Vagina (tissue), 2 donors: ENCODE results near the gene TESMIN. TPM values are rescaled to one million over a fixed set of nuclear protein-coding genes. Genes with fewer than 3 reads are reported as not detected.

Experiments
- DNase-seq, 2 donors: peaks; one replicate each; pipeline ENCODE4 v3.0.0-alpha.2; 2017; ENCODE audit errors: extremely low spot score in 2 of 2
- H3K27ac ChIP-seq: fragments of 200-600 bp; sonication (generic); one replicate; pipeline ENCODE4 v1.5.1; 2019
- H3K27me3 ChIP-seq: fragments of 200-600 bp; sonication (generic); one replicate; pipeline ENCODE4 v1.5.1; 2019
- H3K36me3 ChIP-seq, 2 donors: fragments of 200-600 bp; sonication (generic); one replicate each; pipeline ENCODE4 v1.5.1; 2017 to 2019
- H3K4me1 ChIP-seq: fragments of 200-600 bp; sonication (generic); one replicate; pipeline ENCODE4 v1.5.1; 2019
- H3K4me3 ChIP-seq, 2 donors: fragments of 200-600 bp; sonication (generic); 1 replicate in 1 of 2; 2 replicates in 1 of 2; pipeline ENCODE4 v1.5.1; 2016 to 2019
- H3K9me3 ChIP-seq: fragments of 200-600 bp; sonication (generic); one replicate; pipeline ENCODE4 v1.5.1; 2019
- CTCF ChIP-seq, 3 experiments: fragments of 450-650 bp in 2 of 3; fragments of 200-600 bp in 1 of 3; sonication (generic) in 1 of 3; IDR thresholded peaks; one replicate each; pipeline ENCODE4 v1.5.1; 2017 to 2019; ENCODE audit warnings: antibody characterized with exemption in 3 of 3, mild to moderate bottlenecking in 2 of 3, moderate library complexity in 2 of 3
- POLR2A ChIP-seq, 2 donors: fragments of 450-650 bp; IDR thresholded peaks; one replicate each; pipeline ENCODE4 v1.6.1; 2017; ENCODE audit warnings: antibody characterized with exemption in 2 of 2, mild to moderate bottlenecking in 2 of 2, moderate library complexity in 2 of 2
- POLR2AphosphoS5 ChIP-seq, 2 donors: sonication (generic); formaldehyde crosslinking; IDR thresholded peaks; one replicate each; pipeline ENCODE4 v1.9.0; 2017; ENCODE audit warnings: antibody characterized with exemption in 2 of 2, mild to moderate bottlenecking in 2 of 2, low read depth in 1 of 2; ENCODE audit not compliant: insufficient read depth in 1 of 2
- intact Hi-C: fragments of 100-400 bp; cut with DNase I; formaldehyde crosslinking; loops from one replicate; pipeline ENCODE4 v1.15.1; 2023
- total RNA-seq: library from RNA; depleted of rRNA; stranded (reverse); fragments of >200 nt; gene quantifications from one replicate; pipeline ENCODE4 v1.2.3, GENCODE V29; 2016

Gene TESMIN
- total RNA-seq, 1 donor from 2014 or later, result 8.3 TPM

- no peak for DNase-seq
- Histone ChIP-seq H3K9me3 (no peaks in the 10 kb centered on the region), H3K27me3 (no peaks in the 10 kb centered on the region), H3K4me3 (no peak overlapping the region), H3K27ac (no peak overlapping the region), H3K36me3 (no peaks in the 10 kb centered on the region), H3K4me1 (no peaks in the 10 kb centered on the region)
- intact Hi-C loops, result no loop called here
- TF ChIP-seq POLR2AphosphoS5 (IDR thresholded peaks at IDR 0.05; ENCODE audit: insufficient read depth in 1 of 2, low read depth in 1 of 2) (no peak), CTCF (IDR thresholded peaks at IDR 0.05) (no peak), POLR2A (IDR thresholded peaks at IDR 0.05) (no peak)
These were observed 46.4 kb downstream of the TESMIN start for GRCh38 chr11:68704887-68705286.

GRCh38 chr11:68698993-68699392, 52.3 kb downstream of the TESMIN start:
- Histone ChIP-seq H3K9me3 (no peaks in the 10 kb centered on the region), H3K4me3 (no peak overlapping the region), H3K36me3 (no peaks in the 10 kb centered on the region), H3K27me3 (no peaks in the 10 kb centered on the region), H3K27ac (no peak overlapping the region), H3K4me1 (no peaks in the 10 kb centered on the region)
- TF ChIP-seq POLR2AphosphoS5 (IDR thresholded peaks at IDR 0.05; ENCODE audit: insufficient read depth in 1 of 2, low read depth in 1 of 2) (no peak), CTCF (IDR thresholded peaks at IDR 0.05) (no peak), POLR2A (IDR thresholded peaks at IDR 0.05) (no peak)
- DNase-seq, result no peak
- intact Hi-C loops, result no loop called here

- intact Hi-C loops, result no loop called here
- Histone ChIP-seq H3K9me3 (no peaks in the 10 kb centered on the region), H3K27me3 (no peaks in the 10 kb centered on the region), H3K36me3 (no peaks in the 10 kb centered on the region), H3K4me3 (no peak overlapping the region), H3K4me1 (no peaks in the 10 kb centered on the region), H3K27ac (no peak overlapping the region)
- no peak for DNase-seq
- TF ChIP-seq CTCF (IDR thresholded peaks at IDR 0.05), result no peak
- no peak for TF ChIP-seq POLR2AphosphoS5 (IDR thresholded peaks at IDR 0.05; ENCODE audit: insufficient read depth in 1 of 2, low read depth in 1 of 2)
- no peak for TF ChIP-seq POLR2A (IDR thresholded peaks at IDR 0.05)
These were observed 55.8 kb downstream of the TESMIN start for GRCh38 chr11:68695531-68695930.

GRCh38 chr11:68694431-68695297, 56.7 kb downstream of the TESMIN start:
- TF ChIP-seq CTCF (IDR thresholded peaks at IDR 0.05), result no peak
- TF ChIP-seq POLR2AphosphoS5 (IDR thresholded peaks at IDR 0.05; ENCODE audit: insufficient read depth in 1 of 2, low read depth in 1 of 2), result no peak
- TF ChIP-seq POLR2A (IDR thresholded peaks at IDR 0.05), result no peak
- intact Hi-C loops, result no loop called here
- Histone ChIP-seq H3K27ac (no peak overlapping the region), H3K9me3 (no peaks in the 10 kb centered on the region), H3K36me3 (no peaks in the 10 kb centered on the region), H3K27me3 (no peaks in the 10 kb centered on the region), H3K4me3 (no peak overlapping the region), H3K4me1 (no peaks in the 10 kb centered on the region)
- DNase-seq, result no peak

- H3K4me3 ChIP-seq, result no peak overlapping the region
- no peak for DNase-seq
- intact Hi-C loops, result no loop called here
- H3K27ac ChIP-seq, result no peak overlapping the region
- no peaks in the 10 kb centered on the region for H3K36me3 ChIP-seq
- no peak for TF ChIP-seq POLR2AphosphoS5 (IDR thresholded peaks at IDR 0.05; ENCODE audit: insufficient read depth in 1 of 2, low read depth in 1 of 2)
- no peak for TF ChIP-seq POLR2A (IDR thresholded peaks at IDR 0.05)
- no peak for TF ChIP-seq CTCF (IDR thresholded peaks at IDR 0.05)
- H3K9me3 ChIP-seq, result no peaks in the 10 kb centered on the region
- no peaks in the 10 kb centered on the region for H3K4me1 ChIP-seq
- no peaks in the 10 kb centered on the region for H3K27me3 ChIP-seq
These were observed 57.8 kb downstream of the TESMIN start for GRCh38 chr11:68693484-68693882.
